Activated CD8-positive, alpha-beta T cell treated with anti-CD3 and anti-CD28 coated beads for 36 hours (primary cell): ENCODE measurements around the gene SHROOM2. TPM values are rescaled to one million over a fixed set of nuclear protein-coding genes. Genes with fewer than 3 reads are reported as not detected.
A peak's percentile ranks its signal among the peaks of the same experiment; 100 is the strongest.

Source experiments
- ATAC-seq: fragments of 200-7000 bp; cut with Tn5 transposase; one replicate; pipeline ENCODE4 v1.10.0; 2021; ENCODE audit warnings: mild to moderate bottlenecking, moderate library complexity
- CTCF ChIA-PET: fragments of 350-600 bp; sonication (Branson Sonifier 250); formaldehyde crosslinking; loops from one replicate; lab custom pipeline; 2021; ENCODE audit warnings: antibody characterized with exemption; lab: Charles Lee
- POLR2A ChIA-PET: fragments of 350-600 bp; sonication (Branson Sonifier 250); formaldehyde crosslinking; loops from one replicate; lab custom pipeline; 2021; ENCODE audit warnings: antibody characterized with exemption; lab: Charles Lee
- DNase-seq: peaks from one replicate; pipeline ENCODE4 v3.0.0-alpha.2; 2020
- H3K27ac Mint-ChIP-seq: one replicate; pipeline ENCODE4 v1.8.0; 2021; ENCODE audit warnings: mild to moderate bottlenecking, mixed read lengths
- H3K27me3 Mint-ChIP-seq: one replicate; pipeline ENCODE4 v1.8.0; 2021; ENCODE audit warnings: mixed read lengths
- H3K36me3 Mint-ChIP-seq: one replicate; pipeline ENCODE4 v1.8.0; 2021; ENCODE audit warnings: low read depth, mixed read lengths
- H3K4me1 Mint-ChIP-seq: one replicate; pipeline ENCODE4 v1.8.0; 2021; ENCODE audit warnings: low read depth, mixed read lengths
- H3K4me3 Mint-ChIP-seq: one replicate; pipeline ENCODE4 v1.8.0; 2021; ENCODE audit warnings: mild to moderate bottlenecking, moderate library complexity, mixed read lengths
- H3K9me3 Mint-ChIP-seq: one replicate; pipeline ENCODE4 v1.8.0; 2021; ENCODE audit warnings: mixed read lengths
- intact Hi-C: fragments of 100-400 bp; cut with micrococcal nuclease; formaldehyde crosslinking; loops from one replicate; pipeline ENCODE4 v1.10.0; 2022
- total RNA-seq, 2 experiments: library from RNA; stranded (reverse); gene quantifications; one replicate each; pipeline ENCODE4 v1.2.3, GENCODE V29; 2021
- TF ChIP-seq, protein P1 (sequence below): fragments of 200-600 bp; IDR thresholded peaks from one replicate; pipeline ENCODE4 v1.8.0; 2022; ENCODE audit warnings: antibody characterized with exemption, mild to moderate bottlenecking

SHROOM2 gene
- total RNA-seq, 2 experiments from 2014 or later: not detected

DNA sequence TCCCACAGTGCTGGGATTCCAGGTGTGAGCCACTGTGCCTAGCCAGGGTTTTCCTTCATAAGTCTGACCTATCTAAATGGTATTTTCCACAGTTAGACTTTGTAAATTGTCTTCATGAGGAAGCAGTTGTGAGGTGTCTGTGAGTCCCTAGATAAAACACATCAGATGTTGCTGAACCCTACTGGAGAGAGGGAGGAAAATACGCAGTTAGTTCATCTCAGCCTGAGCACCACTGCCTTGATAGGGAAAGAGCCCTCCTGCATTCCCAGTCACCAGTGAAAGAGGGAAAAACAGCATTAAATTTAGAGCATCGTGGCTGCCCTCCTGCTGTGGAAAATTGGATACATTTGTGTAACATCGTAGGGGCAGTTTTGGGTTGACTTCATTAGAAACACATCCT is 149.2 kb downstream of the SHROOM2 start:
- intact Hi-C loops: no loop called here
- H3K4me3 Mint-ChIP-seq: no peak overlapping the region
- no peak overlapping the region for H3K27ac Mint-ChIP-seq
- POLR2A ChIA-PET: no interaction called here
- no peak for DNase-seq
- H3K36me3 Mint-ChIP-seq: no peaks in the 10 kb centered on the region
- no peaks in the 10 kb centered on the region for H3K9me3 Mint-ChIP-seq
- TF ChIP-seq, protein P1, sequence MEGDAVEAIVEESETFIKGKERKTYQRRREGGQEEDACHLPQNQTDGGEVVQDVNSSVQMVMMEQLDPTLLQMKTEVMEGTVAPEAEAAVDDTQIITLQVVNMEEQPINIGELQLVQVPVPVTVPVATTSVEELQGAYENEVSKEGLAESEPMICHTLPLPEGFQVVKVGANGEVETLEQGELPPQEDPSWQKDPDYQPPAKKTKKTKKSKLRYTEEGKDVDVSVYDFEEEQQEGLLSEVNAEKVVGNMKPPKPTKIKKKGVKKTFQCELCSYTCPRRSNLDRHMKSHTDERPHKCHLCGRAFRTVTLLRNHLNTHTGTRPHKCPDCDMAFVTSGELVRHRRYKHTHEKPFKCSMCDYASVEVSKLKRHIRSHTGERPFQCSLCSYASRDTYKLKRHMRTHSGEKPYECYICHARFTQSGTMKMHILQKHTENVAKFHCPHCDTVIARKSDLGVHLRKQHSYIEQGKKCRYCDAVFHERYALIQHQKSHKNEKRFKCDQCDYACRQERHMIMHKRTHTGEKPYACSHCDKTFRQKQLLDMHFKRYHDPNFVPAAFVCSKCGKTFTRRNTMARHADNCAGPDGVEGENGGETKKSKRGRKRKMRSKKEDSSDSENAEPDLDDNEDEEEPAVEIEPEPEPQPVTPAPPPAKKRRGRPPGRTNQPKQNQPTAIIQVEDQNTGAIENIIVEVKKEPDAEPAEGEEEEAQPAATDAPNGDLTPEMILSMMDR: no peak
- ATAC-seq: no peak
- peaks cover 11% of the 10 kb centered on the region for H3K27me3 Mint-ChIP-seq
- CTCF ChIA-PET: no interaction called here
- H3K4me1 Mint-ChIP-seq: no peaks in the 10 kb centered on the region

DNA sequence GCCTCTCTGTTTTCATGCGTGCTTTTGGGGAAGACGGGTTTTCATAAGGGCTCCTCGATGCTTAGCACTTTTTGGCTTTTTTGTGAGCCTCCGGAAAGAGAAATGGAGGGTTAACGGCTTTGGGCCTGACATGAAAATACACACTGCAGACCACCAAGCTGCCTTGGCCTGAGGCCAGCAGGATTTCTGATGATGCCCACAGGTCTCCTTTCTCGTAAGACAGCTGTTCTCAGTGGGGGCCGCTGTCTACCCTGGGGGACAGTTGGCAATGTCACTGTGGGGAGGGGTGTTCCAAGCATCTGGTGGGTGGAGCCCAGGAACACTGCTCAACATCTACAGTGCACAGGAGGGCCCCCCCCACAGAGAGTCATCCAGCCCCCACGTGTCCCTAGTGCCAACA is 151.5 kb downstream of the SHROOM2 start:
- POLR2A ChIA-PET: no interaction called here

DNA sequence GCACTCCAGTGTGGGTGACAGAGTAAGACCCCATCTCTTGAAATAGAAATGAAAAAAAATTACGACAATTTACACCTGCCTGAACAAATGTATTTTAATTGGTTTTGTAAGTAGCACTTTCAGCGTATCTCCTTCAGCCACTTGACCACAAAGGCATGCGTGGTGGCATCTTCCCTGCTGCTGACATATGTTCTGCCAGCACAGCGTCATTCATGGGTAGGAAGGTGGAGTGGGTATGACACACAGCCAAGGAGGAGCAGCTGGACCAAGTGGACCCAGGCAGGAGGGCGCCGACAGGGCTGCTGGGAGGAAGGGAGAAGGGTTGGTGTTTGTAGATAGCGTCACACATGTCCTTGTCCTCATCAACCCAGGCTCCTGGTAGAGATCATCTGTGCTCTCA is 152.3 kb downstream of the SHROOM2 start:
- no peak for ATAC-seq
- intact Hi-C loops: no loop called here

More for the DNA sequence above, 151.5 kb downstream of the SHROOM2 start:
- peaks cover 2% of the 10 kb centered on the region for H3K9me3 Mint-ChIP-seq
- intact Hi-C loops: no loop called here
- ATAC-seq: no peak
- CTCF ChIA-PET: no interaction called here
- DNase-seq: no peak
- H3K27me3 Mint-ChIP-seq: peaks cover 19% of the 10 kb centered on the region
- peaks cover 10% of the 10 kb centered on the region for H3K4me1 Mint-ChIP-seq
- TF ChIP-seq, protein P1: no peak
- H3K4me3 Mint-ChIP-seq: no peak overlapping the region
- H3K27ac Mint-ChIP-seq: no peak overlapping the region
- H3K36me3 Mint-ChIP-seq: no peaks in the 10 kb centered on the region

DNA sequence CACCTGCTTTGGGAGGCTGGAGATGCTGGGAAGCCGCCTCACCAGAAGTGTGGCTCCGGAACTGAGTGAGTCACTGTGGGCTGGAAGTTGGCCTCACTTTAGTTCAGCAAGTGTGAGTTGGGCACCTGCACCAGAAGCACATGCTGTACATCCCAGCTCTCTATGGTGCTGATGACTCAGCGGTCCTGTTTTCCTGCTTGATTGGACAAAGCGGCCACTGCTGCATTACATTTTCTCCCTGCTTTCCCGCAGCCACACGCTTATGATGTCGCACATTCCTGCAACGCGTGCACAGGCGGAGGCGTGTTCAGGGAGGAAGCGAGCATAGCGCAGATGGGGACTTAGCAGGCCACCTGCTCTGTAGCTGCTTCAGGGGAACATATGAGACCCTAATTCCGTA is 154.2 kb downstream of the SHROOM2 start:
- Mint-ChIP-seq H3K27me3 (peaks cover 25% of the 10 kb centered on the region), H3K4me1 (peaks cover 14% of the 10 kb centered on the region), H3K27ac (no peak overlapping the region), H3K4me3 (no peak overlapping the region), H3K36me3 (no peaks in the 10 kb centered on the region), H3K9me3 (peaks cover 2% of the 10 kb centered on the region)
- POLR2A ChIA-PET: no interaction called here
- TF ChIP-seq, protein P1: no peak
- intact Hi-C loops: no loop called here
- no peak for DNase-seq
- no peak for ATAC-seq
- CTCF ChIA-PET: interaction anchor here (1.0 kb wide), 1 partner anchor 179 kb away, joined by 4 read pairs; no protein-coding TSS in a partner anchor

More for the DNA sequence above, 152.3 kb downstream of the SHROOM2 start:
- H3K4me3 Mint-ChIP-seq: no peak overlapping the region
- H3K36me3 Mint-ChIP-seq: no peaks in the 10 kb centered on the region
- peaks cover 14% of the 10 kb centered on the region for H3K4me1 Mint-ChIP-seq
- CTCF ChIA-PET: no interaction called here
- POLR2A ChIA-PET: no interaction called here
- DNase-seq: no peak
- TF ChIP-seq, protein P1: no peak
- peaks cover 2% of the 10 kb centered on the region for H3K9me3 Mint-ChIP-seq
- no peak overlapping the region for H3K27ac Mint-ChIP-seq
- H3K27me3 Mint-ChIP-seq: peaks cover 23% of the 10 kb centered on the region

DNA sequence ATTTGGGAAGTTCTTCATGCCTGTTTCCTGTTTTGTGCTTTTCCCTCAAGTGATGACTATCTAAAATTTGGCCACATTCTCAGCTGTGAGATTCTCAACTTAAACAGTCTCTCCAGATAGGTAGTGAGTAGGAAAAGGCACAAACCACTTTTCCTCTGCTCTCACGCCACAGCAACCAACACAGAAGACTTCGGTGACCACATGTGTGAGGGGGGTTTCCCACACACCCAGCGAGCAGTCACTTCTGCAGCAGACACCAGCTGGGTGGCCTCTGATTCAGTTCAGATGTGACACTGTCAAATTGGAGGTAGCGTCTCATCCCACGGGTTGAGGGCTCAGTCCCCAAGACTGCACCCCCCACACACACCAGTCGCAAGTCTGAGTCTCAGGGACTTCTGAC is 155.9 kb downstream of the SHROOM2 start:
- POLR2A ChIA-PET: no interaction called here
- H3K36me3 Mint-ChIP-seq: no peaks in the 10 kb centered on the region

More for the DNA sequence above, 155.9 kb downstream of the SHROOM2 start:
- peaks cover 2% of the 10 kb centered on the region for H3K9me3 Mint-ChIP-seq
- TF ChIP-seq, protein P1: no peak
- ATAC-seq (peak; percentile 91), DNase-seq (peak; percentile 83)
- intact Hi-C loops: no loop called here
- H3K27ac Mint-ChIP-seq: peak overlapping the region; percentile 38
- H3K4me1 Mint-ChIP-seq: peaks cover 14% of the 10 kb centered on the region
- CTCF ChIA-PET: interaction anchor here (0.9 kb wide), 1 partner anchor 55 kb away, joined by 3 read pairs; no protein-coding TSS in a partner anchor
- peak overlapping the region; percentile 31 for H3K4me3 Mint-ChIP-seq
- peaks cover 28% of the 10 kb centered on the region for H3K27me3 Mint-ChIP-seq
